Upper lobe of left lung (tissue), 4 donors: ENCODE measurements around the gene ZNF492.

Experiments
- EP300 ChIP-seq, 4 donors: sonication (generic); formaldehyde crosslinking; IDR thresholded peaks; one replicate each; pipeline ENCODE4 v1.5.1; 2017; ENCODE audit warnings: antibody characterized with exemption in 4 of 4, control low read depth in 2 of 4
- POLR2A ChIP-seq, 4 donors: fragments of 450-650 bp; IDR thresholded peaks; one replicate each; pipeline ENCODE4 v1.5.1; 2016 to 2017; ENCODE audit warnings: antibody characterized with exemption in 4 of 4, mild to moderate bottlenecking in 2 of 4
- POLR2AphosphoS5 ChIP-seq, 2 donors: sonication (generic); formaldehyde crosslinking; IDR thresholded peaks; one replicate each; pipeline ENCODE4 v1.5.1; 2017; ENCODE audit warnings: antibody characterized with exemption in 2 of 2
- TF ChIP-seq, protein P1 (sequence below), 6 experiments: fragments of 450-650 bp in 4 of 6; fragments of 200-600 bp in 2 of 6; sonication (generic) in 2 of 6; IDR thresholded peaks; one replicate each; pipeline ENCODE4 v1.5.1; 2016 to 2019; ENCODE audit warnings: antibody characterized with exemption in 6 of 6

DNA sequence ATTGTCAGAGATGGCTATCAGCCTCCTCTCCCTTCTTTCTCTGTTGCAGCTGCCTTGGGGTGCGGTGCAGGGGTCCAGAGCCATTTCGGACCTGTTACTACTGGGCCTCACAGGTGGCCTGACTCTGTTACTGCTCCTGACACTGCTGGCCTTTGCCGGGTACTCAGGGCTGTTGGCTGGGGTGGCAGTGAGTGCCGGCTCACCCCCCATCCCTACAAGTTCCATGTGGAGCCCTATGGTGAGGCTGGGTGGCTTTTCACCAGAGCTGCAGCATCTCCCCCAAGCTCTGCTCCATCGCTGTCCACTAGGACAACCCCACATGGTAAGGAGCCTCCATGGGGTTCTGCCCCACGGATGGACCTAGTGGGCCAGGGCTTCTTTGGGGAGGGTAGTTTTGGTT, 13.7 kb upstream of the ZNF492 start:
- TF ChIP-seq, protein P1, sequence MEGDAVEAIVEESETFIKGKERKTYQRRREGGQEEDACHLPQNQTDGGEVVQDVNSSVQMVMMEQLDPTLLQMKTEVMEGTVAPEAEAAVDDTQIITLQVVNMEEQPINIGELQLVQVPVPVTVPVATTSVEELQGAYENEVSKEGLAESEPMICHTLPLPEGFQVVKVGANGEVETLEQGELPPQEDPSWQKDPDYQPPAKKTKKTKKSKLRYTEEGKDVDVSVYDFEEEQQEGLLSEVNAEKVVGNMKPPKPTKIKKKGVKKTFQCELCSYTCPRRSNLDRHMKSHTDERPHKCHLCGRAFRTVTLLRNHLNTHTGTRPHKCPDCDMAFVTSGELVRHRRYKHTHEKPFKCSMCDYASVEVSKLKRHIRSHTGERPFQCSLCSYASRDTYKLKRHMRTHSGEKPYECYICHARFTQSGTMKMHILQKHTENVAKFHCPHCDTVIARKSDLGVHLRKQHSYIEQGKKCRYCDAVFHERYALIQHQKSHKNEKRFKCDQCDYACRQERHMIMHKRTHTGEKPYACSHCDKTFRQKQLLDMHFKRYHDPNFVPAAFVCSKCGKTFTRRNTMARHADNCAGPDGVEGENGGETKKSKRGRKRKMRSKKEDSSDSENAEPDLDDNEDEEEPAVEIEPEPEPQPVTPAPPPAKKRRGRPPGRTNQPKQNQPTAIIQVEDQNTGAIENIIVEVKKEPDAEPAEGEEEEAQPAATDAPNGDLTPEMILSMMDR (IDR thresholded peaks at IDR 0.05) = no peak
- no peak for TF ChIP-seq POLR2A (IDR thresholded peaks at IDR 0.05)
- TF ChIP-seq POLR2AphosphoS5 (IDR thresholded peaks at IDR 0.05) = no peak
- no peak for TF ChIP-seq EP300 (IDR thresholded peaks at IDR 0.05)
